CD4-positive, alpha-beta T cell treated with Interleukin-21 for 1 hour (primary cell): ENCODE measurements around the gene ZFYVE26.
"Not testable (repeated sequence)": the region's sequence is repeated elsewhere in the genome, so short reads cannot be mapped to it uniquely, and the experiment has no call there.

Source experiments
- DNase-seq: peaks from one replicate; pipeline ENCODE4 v3.0.0-alpha.2; 2020

ZFYVE26 gene

GRCh38 chr14:67704484-67705089 is 111.8 kb downstream of the ZFYVE26 start:
- peak; percentile 70 for DNase-seq

GRCh38 chr14:67703997-67704396 is 112.4 kb downstream of the ZFYVE26 start:
- DNase-seq, result no peak

GRCh38 chr14:67701492-67701891 is 114.9 kb downstream of the ZFYVE26 start, which contains the start of gene RDH12:
Gene RDH12 (plus strand): TSS chr14:67701886. CDS start chr14:67722643, 20,757 bp downstream.
- not testable (repeated sequence) for DNase-seq

- DNase-seq, result no peak
Observed at GRCh38 chr14:67698179-67698578, 118.2 kb downstream of the ZFYVE26 start.

GRCh38 chr14:67697006-67697405 is 119.4 kb downstream of the ZFYVE26 start:
- DNase-seq, result no peak
